ENCODE results near the gene MMP13. TPM values are rescaled to one million over a fixed set of nuclear protein-coding genes. Genes with fewer than 3 reads are reported as not detected.

MMP13 gene
- polyA plus RNA-seq, 2 of the 4 experiments (the other 2 are of a cell fraction): not detected

DNA sequence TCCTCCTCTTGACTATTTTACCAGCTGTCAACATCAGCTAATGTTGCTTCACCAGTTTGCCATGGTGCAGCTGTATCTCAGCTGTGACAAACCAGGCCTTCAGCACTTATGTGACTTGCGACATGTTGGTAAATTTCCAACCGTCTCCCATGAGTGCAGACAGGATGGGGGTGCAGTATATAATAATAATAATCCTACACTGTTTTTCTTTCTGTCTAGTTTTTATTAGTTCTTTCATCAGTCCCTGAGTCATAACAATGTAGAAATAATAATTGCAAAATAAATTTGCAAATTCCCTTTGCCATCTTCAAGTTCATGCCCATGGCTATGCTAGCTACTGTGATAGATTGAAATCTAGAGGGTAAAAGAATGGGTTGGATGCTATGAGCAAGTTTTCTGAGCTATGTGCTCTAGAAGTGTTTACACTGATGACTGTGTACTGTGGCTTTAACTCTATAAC is 4.9 kb downstream of the MMP13 start:
- ATAC-seq (peak in 1 of 2 experiments; percentile 47; a peak in 2 of 6 replicates), DNase-seq (ENCODE audit: low read depth in 1 of 2, low spot score in 1 of 2) (peak in 1 of 2 experiments; percentile 11), FAIRE-seq (no peak)
- ChIA-PET CTCF (interaction anchor here (1.6 kb wide), 1 partner anchor 9 kb away, joined by 11 read pairs; no protein-coding TSS in a partner anchor), POLR2A (no interaction called here)
- TF ChIP-seq CBX8 (IDR thresholded peaks at IDR 0.05) (no peak), CEBPB (IDR thresholded peaks at IDR 0.05) (0 out of 4 replicates have a peak, but pooled peaks of 1 of the 2 experiments have one; percentile 23)
- Histone ChIP-seq H3K27ac (no peak overlapping the region), H3K4me1 (peaks cover 7% of the 10 kb centered on the region; the same call in 2 of the 3 replicates), H3K4me2 (peak overlapping the region; percentile 17; the same call in 1 of the 3 replicates), H3K9me3 (no peaks in the 10 kb centered on the region), H3K4me3 (no peak overlapping the region)
- 61% methylated on average over 2 of the region's 2 CpGs for WGBS (ENCODE audit: missing lambda C conversion rate)

DNA sequence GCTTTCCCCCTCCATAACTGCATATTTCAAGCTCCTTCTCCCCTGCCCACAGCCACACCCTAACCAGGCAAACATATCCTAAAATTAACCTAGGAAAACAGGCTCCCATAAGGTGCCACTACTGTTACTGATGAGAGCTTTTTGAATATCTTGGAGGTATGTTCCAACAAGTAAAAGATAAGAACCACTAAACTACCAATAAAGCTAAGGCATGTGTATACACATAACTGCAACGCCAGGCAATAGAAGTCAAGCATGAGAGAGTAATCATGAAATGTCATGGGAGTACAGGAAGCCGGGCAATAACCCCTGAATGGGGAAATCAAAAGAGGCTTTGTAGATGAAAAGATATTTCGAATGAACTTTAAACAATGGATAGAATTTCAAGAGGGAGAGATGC is 9.3 kb downstream of the MMP13 start:
- POLR2A ChIA-PET: no interaction called here
- FAIRE-seq (no peak), ATAC-seq (no peak), DNase-seq (ENCODE audit: low read depth in 1 of 2, low spot score in 1 of 2) (no peak)
- Histone ChIP-seq H3K4me3 (no peak overlapping the region), H3K9me3 (no peaks in the 10 kb centered on the region), H3K4me1 (peaks cover 7% of the 10 kb centered on the region; the same call in 2 of the 3 replicates), H3K4me2 (no peak overlapping the region), H3K27ac (no peak overlapping the region)
- 70% methylated on average over 3 of the region's 3 CpGs for WGBS (ENCODE audit: missing lambda C conversion rate)
- TF ChIP-seq FOSB (CRISPR knock-in tag; IDR thresholded peaks at IDR 0.05) (no peak), HOXB5 (CRISPR knock-in tag; IDR thresholded peaks at IDR 0.05) (no peak), HOXB13 (CRISPR knock-in tag; IDR thresholded peaks at IDR 0.05; ENCODE audit: low read depth) (no peak), CBX2 (IDR thresholded peaks at IDR 0.05; ENCODE audit: borderline replicate concordance, low read depth) (no peak), POLR2A (IDR thresholded peaks at IDR 0.05; ENCODE audit: low read length) (no peak), JUNB (IDR thresholded peaks at IDR 0.05) (no peak), HEYL (CRISPR knock-in tag; IDR thresholded peaks at IDR 0.05) (no peak), KDM1A (IDR thresholded peaks at IDR 0.05; ENCODE audit: low read depth) (no peak)
- TF ChIP-seq, protein P1, sequence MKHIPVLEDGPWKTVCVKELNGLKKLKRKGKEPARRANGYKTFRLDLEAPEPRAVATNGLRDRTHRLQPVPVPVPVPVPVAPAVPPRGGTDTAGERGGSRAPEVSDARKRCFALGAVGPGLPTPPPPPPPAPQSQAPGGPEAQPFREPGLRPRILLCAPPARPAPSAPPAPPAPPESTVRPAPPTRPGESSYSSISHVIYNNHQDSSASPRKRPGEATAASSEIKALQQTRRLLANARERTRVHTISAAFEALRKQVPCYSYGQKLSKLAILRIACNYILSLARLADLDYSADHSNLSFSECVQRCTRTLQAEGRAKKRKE (CRISPR knock-in tag; IDR thresholded peaks at IDR 0.05; ENCODE audit: low read depth): no peak
- TF ChIP-seq, protein P2, sequence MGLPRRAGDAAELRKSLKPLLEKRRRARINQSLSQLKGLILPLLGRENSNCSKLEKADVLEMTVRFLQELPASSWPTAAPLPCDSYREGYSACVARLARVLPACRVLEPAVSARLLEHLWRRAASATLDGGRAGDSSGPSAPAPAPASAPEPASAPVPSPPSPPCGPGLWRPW (IDR thresholded peaks at IDR 0.05): no peak
- CTCF ChIA-PET: interaction anchor here (2.0 to 2.1 kb wide), 2 partner anchors 32 to 213 kb away, joined by 5 to 8 read pairs; no protein-coding TSS in a partner anchor

DNA sequence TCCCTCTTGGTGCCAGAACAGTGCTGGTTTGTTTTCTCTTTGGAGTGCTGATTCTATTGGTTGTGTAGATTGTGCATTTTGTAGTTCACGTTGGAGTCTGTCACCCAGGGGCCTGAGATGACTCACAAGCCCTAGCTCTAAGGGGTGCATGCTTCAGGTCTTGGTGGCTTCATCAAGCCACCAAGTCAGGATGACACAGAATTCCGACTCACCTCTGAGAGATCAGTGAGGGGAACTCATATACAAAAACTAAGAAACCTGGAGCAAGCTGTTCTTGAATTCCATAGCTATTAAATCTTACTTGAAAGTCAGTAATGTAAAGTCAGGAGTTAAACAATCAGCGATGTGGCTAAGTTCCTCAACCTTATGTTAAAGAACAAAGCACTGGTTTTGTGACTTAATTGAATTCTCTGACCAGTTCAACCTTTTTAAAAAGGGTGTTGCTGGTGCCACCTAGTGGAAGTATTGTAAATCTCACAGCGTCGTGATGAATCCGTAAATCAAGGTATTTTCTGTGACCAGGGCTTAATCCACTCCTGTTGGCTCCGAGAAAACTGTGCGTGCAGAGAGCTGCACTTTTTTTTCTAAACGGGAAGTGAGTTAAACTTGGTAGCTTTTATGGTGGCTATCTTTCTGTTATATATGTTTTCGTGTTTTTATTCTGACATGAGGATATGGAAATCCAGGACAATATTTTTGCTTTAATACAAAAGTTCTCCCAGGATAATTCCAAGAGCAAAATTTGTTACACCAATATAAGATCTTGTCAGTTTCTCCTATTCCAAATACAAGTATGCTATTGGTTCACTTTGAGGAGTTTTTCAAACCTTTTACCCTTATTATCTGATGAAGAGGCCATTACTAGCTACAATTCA is 14.6 kb downstream of the MMP13 start:
- FAIRE-seq (peak; percentile 65), DNase-seq (ENCODE audit: low read depth in 1 of 2, low spot score in 1 of 2) (peak; percentile 54 to 59), ATAC-seq (peak; percentile 68 to 87; a peak in 5 of 6 replicates)
- Histone ChIP-seq H3K4me2 (peak overlapping the region; percentile 40; the same call in 1 of the 3 replicates), H3K9me3 (no peaks in the 10 kb centered on the region), H3K27ac (no peak overlapping the region), H3K4me3 (no peak overlapping the region), H3K4me1 (no peaks in the 10 kb centered on the region)
- 12% methylated on average over 10 of the region's 10 CpGs for WGBS (ENCODE audit: missing lambda C conversion rate)
- POLR2A ChIA-PET: no interaction called here
- TF ChIP-seq CHD2 (IDR thresholded peaks at IDR 0.05; ENCODE audit: low read length, partially characterized antibody): no peak
- no peak for TF ChIP-seq ESRRA (IDR thresholded peaks at IDR 0.05; ENCODE audit: borderline replicate concordance, low read length)
- no peak for TF ChIP-seq RNF2 (IDR thresholded peaks at IDR 0.05; ENCODE audit: borderline replicate concordance, low read depth)
- TF ChIP-seq, protein P3, sequence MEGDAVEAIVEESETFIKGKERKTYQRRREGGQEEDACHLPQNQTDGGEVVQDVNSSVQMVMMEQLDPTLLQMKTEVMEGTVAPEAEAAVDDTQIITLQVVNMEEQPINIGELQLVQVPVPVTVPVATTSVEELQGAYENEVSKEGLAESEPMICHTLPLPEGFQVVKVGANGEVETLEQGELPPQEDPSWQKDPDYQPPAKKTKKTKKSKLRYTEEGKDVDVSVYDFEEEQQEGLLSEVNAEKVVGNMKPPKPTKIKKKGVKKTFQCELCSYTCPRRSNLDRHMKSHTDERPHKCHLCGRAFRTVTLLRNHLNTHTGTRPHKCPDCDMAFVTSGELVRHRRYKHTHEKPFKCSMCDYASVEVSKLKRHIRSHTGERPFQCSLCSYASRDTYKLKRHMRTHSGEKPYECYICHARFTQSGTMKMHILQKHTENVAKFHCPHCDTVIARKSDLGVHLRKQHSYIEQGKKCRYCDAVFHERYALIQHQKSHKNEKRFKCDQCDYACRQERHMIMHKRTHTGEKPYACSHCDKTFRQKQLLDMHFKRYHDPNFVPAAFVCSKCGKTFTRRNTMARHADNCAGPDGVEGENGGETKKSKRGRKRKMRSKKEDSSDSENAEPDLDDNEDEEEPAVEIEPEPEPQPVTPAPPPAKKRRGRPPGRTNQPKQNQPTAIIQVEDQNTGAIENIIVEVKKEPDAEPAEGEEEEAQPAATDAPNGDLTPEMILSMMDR (IDR thresholded peaks at IDR 0.05): peak; percentile 72
- TF ChIP-seq SREBF2 (IDR thresholded peaks at IDR 0.05): no peak
- TF ChIP-seq MAFK (IDR thresholded peaks at IDR 0.05; ENCODE audit: partially characterized antibody): no peak
- no peak for TF ChIP-seq ZFP36 (IDR thresholded peaks at IDR 0.05; ENCODE audit: borderline replicate concordance, partially characterized antibody)
- peak; percentile 71 for TF ChIP-seq SMC3 (IDR thresholded peaks at IDR 0.05)
- no peak for TF ChIP-seq JUNB (IDR thresholded peaks at IDR 0.05)
- TF ChIP-seq, protein P4, sequence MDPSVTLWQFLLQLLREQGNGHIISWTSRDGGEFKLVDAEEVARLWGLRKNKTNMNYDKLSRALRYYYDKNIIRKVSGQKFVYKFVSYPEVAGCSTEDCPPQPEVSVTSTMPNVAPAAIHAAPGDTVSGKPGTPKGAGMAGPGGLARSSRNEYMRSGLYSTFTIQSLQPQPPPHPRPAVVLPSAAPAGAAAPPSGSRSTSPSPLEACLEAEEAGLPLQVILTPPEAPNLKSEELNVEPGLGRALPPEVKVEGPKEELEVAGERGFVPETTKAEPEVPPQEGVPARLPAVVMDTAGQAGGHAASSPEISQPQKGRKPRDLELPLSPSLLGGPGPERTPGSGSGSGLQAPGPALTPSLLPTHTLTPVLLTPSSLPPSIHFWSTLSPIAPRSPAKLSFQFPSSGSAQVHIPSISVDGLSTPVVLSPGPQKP (IDR thresholded peaks at IDR 0.05; ENCODE audit: low read depth, low read length): no peak
- no peak for TF ChIP-seq FOSL2 (IDR thresholded peaks at IDR 0.05)
- no peak for TF ChIP-seq FOSL2 (CRISPR knock-in tag; IDR thresholded peaks at IDR 0.05)
- TF ChIP-seq RAD21 (conservative IDR thresholded peaks at IDR 0.05 in 1 of 2, IDR thresholded peaks at IDR 0.05 in 1 of 2): peak; percentile 66 to 69
- CTCF ChIA-PET: interaction anchor here (0.6 to 4.2 kb wide), 39 partner anchors 9 to 1699 kb away, joined by 3 to 40 read pairs (median 4); partner anchors contain the start of genes MMP10 and MMP13
